GM23338 (cell line): Measurements from ENCODE around the gene PDE4B. TPM values are rescaled to one million over a fixed set of nuclear protein-coding genes. Genes with fewer than 3 reads are reported as not detected.

Experiments used
- ATAC-seq: fragments of 200-7000 bp; cut with Tn5 transposase; 3 replicates; pipeline ENCODE4 v1.9.1; 2020
- DNase-seq: peaks from one replicate; pipeline ENCODE4 v3.0.0-alpha.2; 2015; ENCODE audit warnings: low spot score
- H2AFZ ChIP-seq: fragments of 200-600 bp; sonication (generic); 2 replicates; pipeline ENCODE4 v1.8.0; 2016; ENCODE audit warnings: antibody characterized with exemption, mild to moderate bottlenecking, moderate library complexity
- H3F3A ChIP-seq: fragments of 200-600 bp; sonication (generic); replicated peaks from 2 replicates; pipeline ENCODE4 v1.8.0; 2017; ENCODE audit warnings: antibody characterized with exemption, mixed run types, low read depth
- H3K27ac ChIP-seq: fragments of 200-600 bp; sonication (generic); 2 replicates; pipeline ENCODE4 v1.6.1; 2016; ENCODE audit warnings: low read depth
- H3K27me3 ChIP-seq: fragments of 200-600 bp; sonication (generic); 2 replicates; pipeline ENCODE4 v1.8.0; 2016; ENCODE audit warnings: mild to moderate bottlenecking, mixed run types, moderate library complexity; ENCODE audit not compliant: insufficient read depth
- H3K36me3 ChIP-seq: fragments of 200-600 bp; sonication (generic); 2 replicates; pipeline ENCODE4 v1.8.0; 2016; ENCODE audit warnings: mild to moderate bottlenecking; ENCODE audit not compliant: insufficient read depth
- H3K4me1 ChIP-seq: fragments of 200-600 bp; sonication (generic); 2 replicates; pipeline ENCODE4 v1.8.0; 2016; ENCODE audit warnings: mild to moderate bottlenecking, moderate library complexity; ENCODE audit not compliant: insufficient read depth
- H3K4me2 ChIP-seq: fragments of 200-600 bp; sonication (generic); 2 replicates; pipeline ENCODE4 v1.7.1; 2017; ENCODE audit warnings: mixed run types
- H3K4me3 ChIP-seq: fragments of 200-600 bp; sonication (generic); 2 replicates; pipeline ENCODE4 v1.6.1; 2016; ENCODE audit warnings: mixed run types
- H3K79me2 ChIP-seq: fragments of 200-600 bp; sonication (generic); replicated peaks from 2 replicates; pipeline ENCODE4 v1.8.0; 2017; ENCODE audit warnings: mild to moderate bottlenecking; ENCODE audit not compliant: insufficient read depth
- H3K9me2 ChIP-seq: fragments of 200-600 bp; sonication (generic); 2 replicates; pipeline ENCODE4 v1.8.0; 2017; ENCODE audit not compliant: insufficient read depth
- H4K20me1 ChIP-seq: fragments of 200-600 bp; sonication (generic); replicated peaks from 2 replicates; pipeline ENCODE4 v1.8.0; 2017; ENCODE audit warnings: mild to moderate bottlenecking; ENCODE audit not compliant: insufficient read depth
- H3K27ac Mint-ChIP-seq: 2 replicates; pipeline ENCODE4 v1.8.0; 2020; ENCODE audit warnings: inconsistent platforms, mild to moderate bottlenecking, moderate library complexity, mixed read lengths
- H3K27me3 Mint-ChIP-seq: 3 replicates; pipeline ENCODE4 v1.8.0; 2022; ENCODE audit warnings: low read depth, mild to moderate bottlenecking, moderate library complexity, mixed read lengths, inconsistent platforms; ENCODE audit not compliant: insufficient read depth, poor library complexity
- H3K36me3 Mint-ChIP-seq: 3 replicates; pipeline ENCODE4 v1.8.0; 2021; ENCODE audit warnings: low read depth, mild to moderate bottlenecking, inconsistent platforms, moderate library complexity, mixed read lengths
- H3K4me1 Mint-ChIP-seq: 3 replicates; pipeline ENCODE4 v1.8.0; 2020; ENCODE audit warnings: mild to moderate bottlenecking, inconsistent platforms, mixed read lengths
- H3K4me3 Mint-ChIP-seq: 3 replicates; pipeline ENCODE4 v1.8.0; 2021; ENCODE audit warnings: moderate library complexity, mild to moderate bottlenecking, inconsistent platforms, mixed read lengths
- H3K9me3 Mint-ChIP-seq: 3 replicates; pipeline ENCODE4 v1.8.0; 2020; ENCODE audit warnings: moderate library complexity, mild to moderate bottlenecking, inconsistent platforms, mixed read lengths
- CREB1 ChIP-seq: fragments of 250-450 bp; sonication (Bioruptor Pico); IDR thresholded peaks from 2 replicates; pipeline ENCODE4 v1.5.0; 2020; ENCODE audit warnings: low read depth, mild to moderate bottlenecking, moderate library complexity
- CTCF ChIP-seq, 2 experiments: fragments of 200-600 bp in 1 of 2; sonication (generic) in 1 of 2; conservative IDR thresholded peaks; 2 replicates each; pipeline versions ENCODE4 v1.5.1 to v1.6.1; 2016 to 2017; ENCODE audit warnings: antibody characterized with exemption in 2 of 2, low read depth in 2 of 2, mild to moderate bottlenecking in 2 of 2, moderate library complexity in 1 of 2
- ETS1 ChIP-seq: IDR thresholded peaks from 2 replicates; pipeline ENCODE4 v1.6.1; 2016; ENCODE audit warnings: antibody characterized with exemption
- EZH2 ChIP-seq: fragments of 200-600 bp; sonication (generic); IDR thresholded peaks from one replicate; pipeline ENCODE4 v1.8.0; 2017; ENCODE audit warnings: antibody characterized with exemption, mild to moderate bottlenecking, low read depth; ENCODE audit not compliant: unreplicated experiment
- EZH2phosphoT487 ChIP-seq: fragments of 200-600 bp; sonication (generic); IDR thresholded peaks from one replicate; pipeline ENCODE4 v1.8.1; 2018; ENCODE audit warnings: antibody characterized with exemption; ENCODE audit not compliant: unreplicated experiment
- JUNB ChIP-seq: IDR thresholded peaks from one replicate; pipeline ENCODE4 v1.6.1; 2016; ENCODE audit warnings: antibody characterized with exemption; ENCODE audit not compliant: unreplicated experiment
- NANOG ChIP-seq: IDR thresholded peaks from 2 replicates; pipeline ENCODE4 v1.6.1; 2016; ENCODE audit warnings: antibody characterized with exemption, borderline replicate concordance
- POLR2AphosphoS5 ChIP-seq: IDR thresholded peaks from 2 replicates; pipeline ENCODE4 v1.6.1; 2016; ENCODE audit warnings: antibody characterized with exemption, low read depth
- REST ChIP-seq: IDR thresholded peaks from one replicate; pipeline ENCODE4 v1.6.1; 2018; ENCODE audit warnings: antibody characterized with exemption; ENCODE audit not compliant: unreplicated experiment
- STAT1 ChIP-seq: IDR thresholded peaks from one replicate; pipeline ENCODE4 v1.6.1; 2016; ENCODE audit warnings: antibody characterized with exemption; ENCODE audit not compliant: unreplicated experiment
- ZNF114 ChIP-seq: fragments of 250-450 bp; sonication (Bioruptor Pico); IDR thresholded peaks from 2 replicates; pipeline ENCODE4 v1.5.0; 2020; ENCODE audit warnings: mild to moderate bottlenecking, moderate library complexity
- ZNF331 ChIP-seq: fragments of 250-450 bp; sonication (Bioruptor Pico); IDR thresholded peaks from 2 replicates; pipeline ENCODE4 v1.5.0; 2020; ENCODE audit warnings: low read depth, mild to moderate bottlenecking, moderate library complexity
- ZNF462 ChIP-seq: fragments of 250-450 bp; sonication (Bioruptor Pico); IDR thresholded peaks from 2 replicates; pipeline ENCODE4 v1.5.0; 2020; ENCODE audit warnings: mild to moderate bottlenecking, moderate library complexity
- polyA plus RNA-seq: library from polyadenylated mRNA; unstranded; fragments of >200 nt; fragmentation: Nextera tagmentation; extraction: Ambion mirVana; gene quantifications from 2 replicates; pipeline ENCODE4 v1.2.1, GENCODE V29; 2016
- total RNA-seq: library from RNA; depleted of rRNA; stranded (reverse); fragments of >200 nt; shearing (Covaris generic); gene quantifications from 2 replicates; pipeline ENCODE4 v1.2.3, GENCODE V29; 2014

Gene PDE4B
- total and polyA plus RNA-seq, 2 experiments from 2014 or later = 14.0 to 25.6 TPM

- no peak for TF ChIP-seq ZNF462 (CRISPR knock-in tag)
- no peak for TF ChIP-seq NANOG
Measured at GRCh38 chr1:66368261-66368660, 575.6 kb downstream of the PDE4B start (continued).

GRCh38 chr1:66370462-66370971, 577.8 kb downstream of the PDE4B start:
- Mint-ChIP-seq H3K27ac (no peak overlapping the region), H3K27me3 (no peaks in the 10 kb centered on the region), H3K36me3 (peaks cover 58% of the 10 kb centered on the region), H3K4me1 (peaks cover 3% of the 10 kb centered on the region; the same call in 2 of the 3 replicates), H3K4me3 (no peak overlapping the region), H3K9me3 (no peaks in the 10 kb centered on the region)
- no peaks in the 10 kb centered on the region for H3F3A ChIP-seq
- peaks cover 58% of the 10 kb centered on the region for H3K36me3 ChIP-seq
- H3K79me2 ChIP-seq = no peaks in the 10 kb centered on the region
- DNase-seq (no peak), ATAC-seq (no peak)
- H2AFZ ChIP-seq = no peak overlapping the region
- H4K20me1 ChIP-seq = no peaks in the 10 kb centered on the region
- no peak overlapping the region for H3K4me3 ChIP-seq
- H3K4me1 ChIP-seq = no peaks in the 10 kb centered on the region
- no peak overlapping the region for H3K27ac ChIP-seq
- H3K27me3 ChIP-seq = no peaks in the 10 kb centered on the region
- no peaks in the 10 kb centered on the region for H3K9me2 ChIP-seq
- no peak overlapping the region for H3K4me2 ChIP-seq
- no peak for TF ChIP-seq EZH2phosphoT487
- no peak for TF ChIP-seq NANOG
- TF ChIP-seq REST = no peak
- no peak for TF ChIP-seq ETS1
- TF ChIP-seq CTCF (conservative IDR thresholded peaks at IDR 0.05; ENCODE audit: low read depth in 2 of 2) = no peak
- TF ChIP-seq EZH2 = no peak
- TF ChIP-seq STAT1 = no peak
- TF ChIP-seq ZNF114 (CRISPR knock-in tag) = no peak
- no peak for TF ChIP-seq CREB1 (CRISPR knock-in tag)
- TF ChIP-seq POLR2AphosphoS5 = no peak
- TF ChIP-seq ZNF331 (CRISPR knock-in tag) = no peak
- no peak for TF ChIP-seq JUNB
